Measurements from ENCODE around the gene LPAR6.
"Not testable (repeated sequence)": the region's sequence is repeated elsewhere in the genome, so short reads cannot be mapped to it uniquely, and the experiment has no call there.

Gene LPAR6

GRCh38 chr13:48434200-48434599 lies 21.3 kb upstream of the LPAR6 start:
- Histone ChIP-seq H3K4me1 (ENCODE audit: insufficient read depth, low read length) (peaks cover 27% of the 10 kb centered on the region), H3K4me3 (ENCODE audit: low read depth in 1 of 2, low read length in 2 of 2) (no peak overlapping the region), H3K36me3 (ENCODE audit: insufficient read depth, low read length) (no peaks in the 10 kb centered on the region), H3K27ac (ENCODE audit: low read depth, low read length) (no peak overlapping the region), H3K27me3 (ENCODE audit: control insufficient read depth in 1 of 2, insufficient read depth in 2 of 2, low read length in 2 of 2) (no peaks in the 10 kb centered on the region), H3K9me3 (ENCODE audit: low read length) (no peaks in the 10 kb centered on the region), H3K9ac (ENCODE audit: low read length) (no peak overlapping the region)

GRCh38 chr13:48431987-48432615 lies 19.2 kb upstream of the LPAR6 start:
- no peak overlapping the region for H3K4me3 ChIP-seq (ENCODE audit: low read depth in 1 of 2, low read length in 2 of 2)
- peaks cover 22% of the 10 kb centered on the region for H3K4me1 ChIP-seq (ENCODE audit: insufficient read depth, low read length)
- H3K36me3 ChIP-seq (ENCODE audit: insufficient read depth, low read length), result no peaks in the 10 kb centered on the region
- H3K9ac ChIP-seq (ENCODE audit: low read length), result no peak overlapping the region
- H3K27me3 ChIP-seq (ENCODE audit: control insufficient read depth in 1 of 2, insufficient read depth in 2 of 2, low read length in 2 of 2), result no peaks in the 10 kb centered on the region
- H3K27ac ChIP-seq (ENCODE audit: low read depth, low read length), result no peak overlapping the region
- no peaks in the 10 kb centered on the region for H3K9me3 ChIP-seq (ENCODE audit: low read length)

GRCh38 chr13:48431431-48431830 lies 18.5 kb upstream of the LPAR6 start:
- no peak overlapping the region for H3K4me3 ChIP-seq (ENCODE audit: low read depth in 1 of 2, low read length in 2 of 2)
- peaks cover 16% of the 10 kb centered on the region for H3K4me1 ChIP-seq (ENCODE audit: insufficient read depth, low read length)
- no peaks in the 10 kb centered on the region for H3K9me3 ChIP-seq (ENCODE audit: low read length)
- no peaks in the 10 kb centered on the region for H3K27me3 ChIP-seq (ENCODE audit: control insufficient read depth in 1 of 2, insufficient read depth in 2 of 2, low read length in 2 of 2)
- H3K9ac ChIP-seq (ENCODE audit: low read length), result no peak overlapping the region
- H3K36me3 ChIP-seq (ENCODE audit: insufficient read depth, low read length), result no peaks in the 10 kb centered on the region
- no peak overlapping the region for H3K27ac ChIP-seq (ENCODE audit: low read depth, low read length)

GRCh38 chr13:48429886-48430285 lies 17.0 kb upstream of the LPAR6 start:
- no peaks in the 10 kb centered on the region for H3K9me3 ChIP-seq (ENCODE audit: low read length)
- no peak overlapping the region for H3K4me3 ChIP-seq (ENCODE audit: low read depth in 1 of 2, low read length in 2 of 2)
- H3K27ac ChIP-seq (ENCODE audit: low read depth, low read length), result no peak overlapping the region
- peaks cover 14% of the 10 kb centered on the region for H3K4me1 ChIP-seq (ENCODE audit: insufficient read depth, low read length)
- H3K36me3 ChIP-seq (ENCODE audit: insufficient read depth, low read length), result no peaks in the 10 kb centered on the region
- no peaks in the 10 kb centered on the region for H3K27me3 ChIP-seq (ENCODE audit: control insufficient read depth in 1 of 2, insufficient read depth in 2 of 2, low read length in 2 of 2)
- H3K9ac ChIP-seq (ENCODE audit: low read length), result no peak overlapping the region

GRCh38 chr13:48429036-48429435 lies 16.1 kb upstream of the LPAR6 start:
- no peak overlapping the region for H3K27ac ChIP-seq (ENCODE audit: low read depth, low read length)
- H3K4me3 ChIP-seq (ENCODE audit: low read depth in 1 of 2, low read length in 2 of 2), result no peak overlapping the region
- no peaks in the 10 kb centered on the region for H3K36me3 ChIP-seq (ENCODE audit: insufficient read depth, low read length)
- no peaks in the 10 kb centered on the region for H3K27me3 ChIP-seq (ENCODE audit: control insufficient read depth in 1 of 2, insufficient read depth in 2 of 2, low read length in 2 of 2)
- peaks cover 14% of the 10 kb centered on the region for H3K4me1 ChIP-seq (ENCODE audit: insufficient read depth, low read length)
- H3K9me3 ChIP-seq (ENCODE audit: low read length), result no peaks in the 10 kb centered on the region
- H3K9ac ChIP-seq (ENCODE audit: low read length), result no peak overlapping the region

GRCh38 chr13:48426755-48427298 lies 13.9 kb upstream of the LPAR6 start:
- H3K27me3 ChIP-seq (ENCODE audit: control insufficient read depth in 1 of 2, insufficient read depth in 2 of 2, low read length in 2 of 2); H3K27ac ChIP-seq (ENCODE audit: low read depth, low read length); H3K4me3 ChIP-seq (ENCODE audit: low read depth in 1 of 2, low read length in 2 of 2); H3K9me3 ChIP-seq (ENCODE audit: low read length); H3K36me3 ChIP-seq (ENCODE audit: insufficient read depth, low read length); H3K4me1 ChIP-seq (ENCODE audit: insufficient read depth, low read length); H3K9ac ChIP-seq (ENCODE audit: low read length): not testable (repeated sequence)

- H3K4me3 ChIP-seq (ENCODE audit: low read depth in 1 of 2, low read length in 2 of 2), result no peak overlapping the region
- H3K27ac ChIP-seq (ENCODE audit: low read depth, low read length), result no peak overlapping the region
- no peaks in the 10 kb centered on the region for H3K27me3 ChIP-seq (ENCODE audit: control insufficient read depth in 1 of 2, insufficient read depth in 2 of 2, low read length in 2 of 2)
- no peaks in the 10 kb centered on the region for H3K36me3 ChIP-seq (ENCODE audit: insufficient read depth, low read length)
- no peaks in the 10 kb centered on the region for H3K9me3 ChIP-seq (ENCODE audit: low read length)
- no peak overlapping the region for H3K9ac ChIP-seq (ENCODE audit: low read length)
- H3K4me1 ChIP-seq (ENCODE audit: insufficient read depth, low read length), result no peaks in the 10 kb centered on the region
Measured at GRCh38 chr13:48426052-48426451, 13.1 kb upstream of the LPAR6 start.

- Histone ChIP-seq H3K27ac (ENCODE audit: low read depth, low read length) (no peak overlapping the region), H3K4me3 (ENCODE audit: low read depth in 1 of 2, low read length in 2 of 2) (no peak overlapping the region), H3K9ac (ENCODE audit: low read length) (no peak overlapping the region), H3K36me3 (ENCODE audit: insufficient read depth, low read length) (no peaks in the 10 kb centered on the region), H3K9me3 (ENCODE audit: low read length) (no peaks in the 10 kb centered on the region), H3K27me3 (ENCODE audit: control insufficient read depth in 1 of 2, insufficient read depth in 2 of 2, low read length in 2 of 2) (no peaks in the 10 kb centered on the region), H3K4me1 (ENCODE audit: insufficient read depth, low read length) (no peaks in the 10 kb centered on the region)
Measured at GRCh38 chr13:48424212-48424611, 11.3 kb upstream of the LPAR6 start.

GRCh38 chr13:48422003-48422402 lies 9.1 kb upstream of the LPAR6 start:
- not testable (repeated sequence) for H3K36me3 ChIP-seq (ENCODE audit: insufficient read depth, low read length); H3K4me1 ChIP-seq (ENCODE audit: insufficient read depth, low read length); H3K4me3 ChIP-seq (ENCODE audit: low read depth in 1 of 2, low read length in 2 of 2); H3K9ac ChIP-seq (ENCODE audit: low read length); H3K27me3 ChIP-seq (ENCODE audit: control insufficient read depth in 1 of 2, insufficient read depth in 2 of 2, low read length in 2 of 2); H3K9me3 ChIP-seq (ENCODE audit: low read length); H3K27ac ChIP-seq (ENCODE audit: low read depth, low read length)

- H3K27me3 ChIP-seq (ENCODE audit: control insufficient read depth in 1 of 2, insufficient read depth in 2 of 2, low read length in 2 of 2), result no peaks in the 10 kb centered on the region
- H3K27ac ChIP-seq (ENCODE audit: low read depth, low read length), result no peak overlapping the region
- H3K9ac ChIP-seq (ENCODE audit: low read length), result no peak overlapping the region
- no peaks in the 10 kb centered on the region for H3K9me3 ChIP-seq (ENCODE audit: low read length)
- no peak overlapping the region for H3K4me3 ChIP-seq (ENCODE audit: low read depth in 1 of 2, low read length in 2 of 2)
- H3K4me1 ChIP-seq (ENCODE audit: insufficient read depth, low read length), result no peaks in the 10 kb centered on the region
- H3K36me3 ChIP-seq (ENCODE audit: insufficient read depth, low read length), result no peaks in the 10 kb centered on the region
Measured at GRCh38 chr13:48415516-48415915, 2.6 kb upstream of the LPAR6 start.

- Histone ChIP-seq H3K27ac (ENCODE audit: low read depth, low read length) (no peak overlapping the region), H3K27me3 (ENCODE audit: control insufficient read depth in 1 of 2, insufficient read depth in 2 of 2, low read length in 2 of 2) (no peaks in the 10 kb centered on the region), H3K36me3 (ENCODE audit: insufficient read depth, low read length) (no peaks in the 10 kb centered on the region), H3K9ac (ENCODE audit: low read length) (no peak overlapping the region), H3K4me3 (ENCODE audit: low read depth in 1 of 2, low read length in 2 of 2) (no peak overlapping the region), H3K9me3 (ENCODE audit: low read length) (no peaks in the 10 kb centered on the region), H3K4me1 (ENCODE audit: insufficient read depth, low read length) (no peaks in the 10 kb centered on the region)
Measured at GRCh38 chr13:48414501-48414900, 1.6 kb upstream of the LPAR6 start.

GRCh38 chr13:48411841-48412531 lies 927 bp downstream of the LPAR6 start:
- H3K9ac ChIP-seq (ENCODE audit: low read length), result peak overlapping the region; percentile 66
- H3K4me3 ChIP-seq (ENCODE audit: low read depth in 1 of 2, low read length in 2 of 2), result peak overlapping the region; percentile 55 to 57
- H3K4me1 ChIP-seq (ENCODE audit: insufficient read depth, low read length), result no peaks in the 10 kb centered on the region
- H3K27ac ChIP-seq (ENCODE audit: low read depth, low read length), result peak overlapping the region; percentile 59
- H3K36me3 ChIP-seq (ENCODE audit: insufficient read depth, low read length), result no peaks in the 10 kb centered on the region
- H3K9me3 ChIP-seq (ENCODE audit: low read length), result no peaks in the 10 kb centered on the region
- H3K27me3 ChIP-seq (ENCODE audit: control insufficient read depth in 1 of 2, insufficient read depth in 2 of 2, low read length in 2 of 2), result no peaks in the 10 kb centered on the region
